ENCODE results near the gene SMAP1.
A peak's percentile ranks its signal among the peaks of the same experiment; 100 is the strongest.

Gene SMAP1

GRCh38 chr6:70667711-70668498 is at the start of gene SMAP1:
SMAP1 (plus strand) TSS chr6:70667883; CDS start chr6:70668024, 141 bp downstream.
- peak; percentile 96 for DNase-seq

- DNase-seq: no peak
These were observed 46.9 kb upstream of the SMAP1 start for GRCh38 chr6:70620746-70621145.

GRCh38 chr6:70622461-70622860 is 45.2 kb upstream of the SMAP1 start:
- DNase-seq: no peak

DNA sequence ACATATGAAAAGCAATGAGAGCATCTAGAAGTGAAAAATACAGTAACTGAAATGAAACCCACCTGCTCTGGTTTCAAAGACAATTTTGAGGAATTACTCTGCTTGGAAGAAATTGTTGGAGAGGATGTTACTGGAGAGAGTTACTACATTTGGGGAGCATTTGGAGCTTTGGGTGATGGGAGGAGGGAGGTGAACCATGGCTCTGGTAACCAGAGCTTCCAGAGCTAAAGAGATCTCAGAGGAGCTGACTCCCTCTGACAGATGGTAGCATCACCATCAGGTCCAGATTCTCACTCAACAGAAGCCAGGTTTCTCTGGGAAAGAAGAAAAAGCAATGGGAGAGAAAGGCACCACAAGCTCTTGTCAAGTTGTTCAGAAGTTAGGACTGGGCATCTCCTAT is 42.2 kb upstream of the SMAP1 start:
- no peak for DNase-seq

- DNase-seq: no peak
These were observed 40.0 kb upstream of the SMAP1 start for GRCh38 chr6:70627500-70628254.

- no peak for DNase-seq
These were observed 37.8 kb upstream of the SMAP1 start for GRCh38 chr6:70629929-70630328.

- no peak for DNase-seq
These were observed 33.8 kb upstream of the SMAP1 start for GRCh38 chr6:70633870-70634269.

GRCh38 chr6:70636596-70636995 is 31.1 kb upstream of the SMAP1 start:
- no peak for DNase-seq

GRCh38 chr6:70638468-70638867 is 29.2 kb upstream of the SMAP1 start:
- DNase-seq: no peak

DNA sequence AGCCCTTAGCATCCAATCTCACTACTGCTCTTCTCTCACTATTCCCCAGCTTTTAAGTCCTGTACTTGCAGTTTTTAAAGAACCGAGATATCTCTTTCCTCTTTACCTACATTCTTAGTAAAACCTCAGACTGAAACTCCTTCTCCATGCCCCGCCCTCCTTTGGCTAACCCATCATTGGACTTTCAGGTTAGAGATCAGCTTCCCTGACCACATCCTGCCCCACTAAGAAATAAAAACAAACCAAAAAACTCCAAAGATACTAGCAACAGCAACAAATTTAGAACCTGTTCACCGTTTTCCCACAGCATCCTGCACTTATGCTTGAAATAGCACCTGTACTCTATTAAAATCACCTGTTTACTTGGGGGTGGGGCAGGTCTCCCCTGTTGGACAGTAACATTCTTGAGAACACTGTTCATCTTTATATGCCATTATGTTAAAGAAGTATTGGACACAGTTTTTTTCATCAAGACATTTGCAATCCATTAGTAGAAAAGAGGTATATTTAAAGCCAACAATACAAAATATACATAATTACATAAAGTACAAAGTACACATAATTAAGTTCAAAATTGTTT is 16.3 kb upstream of the SMAP1 start:
- DNase-seq: no peak

DNA sequence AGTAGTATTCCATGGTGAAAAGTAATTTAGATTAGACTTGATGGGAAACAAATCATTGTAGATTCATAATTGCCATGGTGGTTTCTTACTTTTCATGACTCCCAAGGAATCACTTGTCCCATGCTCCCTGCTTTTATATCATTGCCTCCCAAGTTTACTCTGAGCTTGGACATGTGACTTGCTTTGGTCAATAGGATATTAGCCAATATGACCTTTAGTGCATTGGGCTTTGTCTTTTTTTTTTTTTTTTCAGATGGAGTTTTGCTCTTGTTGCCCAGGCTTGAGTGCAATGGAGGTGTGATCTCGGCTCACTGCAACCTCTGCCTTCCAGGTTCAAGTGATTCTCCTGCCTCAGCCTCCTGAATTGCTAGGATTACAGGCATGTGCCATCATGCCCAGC is 15.5 kb upstream of the SMAP1 start:
- DNase-seq: no peak

DNA sequence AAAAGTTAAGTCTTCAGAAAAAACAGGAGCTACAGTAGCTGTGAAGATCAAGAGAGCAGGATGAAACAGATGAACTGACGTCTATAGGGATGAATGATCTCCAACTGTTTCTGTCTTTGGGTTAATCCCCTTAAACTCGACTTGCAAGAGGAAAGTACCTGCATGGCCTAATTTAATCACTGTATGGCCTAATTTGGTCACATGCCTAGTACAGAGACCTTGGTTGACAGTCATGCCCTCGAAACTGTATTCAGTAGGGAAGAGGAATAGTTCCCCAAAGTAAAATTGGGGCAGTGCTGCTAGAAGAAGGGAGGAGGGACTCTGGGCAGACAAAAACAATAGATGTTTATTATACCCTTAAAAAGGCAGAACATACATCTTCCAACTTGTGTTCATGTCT is 10.0 kb upstream of the SMAP1 start:
- DNase-seq: no peak

DNA sequence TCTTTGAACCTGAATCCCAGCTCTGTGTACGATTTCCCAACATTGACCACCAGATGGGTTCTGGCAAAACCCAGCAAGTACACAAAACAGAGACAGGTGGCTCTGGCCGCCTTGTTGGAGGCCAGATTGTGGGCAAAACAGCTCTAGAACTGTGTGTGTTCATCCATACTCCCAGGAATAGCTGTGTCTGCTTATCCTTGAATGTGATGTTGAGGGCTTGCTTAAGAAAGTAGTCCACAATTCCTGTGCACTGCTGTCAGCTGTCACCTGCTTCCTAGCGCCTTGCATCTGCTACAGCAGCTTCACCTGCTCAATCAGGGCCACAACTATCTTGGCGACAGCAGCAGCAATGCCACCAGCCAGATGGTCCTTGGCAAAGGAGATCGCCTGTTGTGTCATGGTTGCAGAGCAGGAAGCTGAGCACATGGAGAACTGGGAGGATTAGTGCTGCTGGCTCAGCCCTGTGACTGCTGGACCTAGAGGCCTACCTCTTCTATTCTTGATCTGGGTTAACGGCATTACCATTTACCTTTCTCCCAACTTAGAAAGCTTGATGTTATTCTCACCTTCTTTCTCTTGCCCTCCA is 3.7 kb upstream of the SMAP1 start:
- DNase-seq: no peak

DNA sequence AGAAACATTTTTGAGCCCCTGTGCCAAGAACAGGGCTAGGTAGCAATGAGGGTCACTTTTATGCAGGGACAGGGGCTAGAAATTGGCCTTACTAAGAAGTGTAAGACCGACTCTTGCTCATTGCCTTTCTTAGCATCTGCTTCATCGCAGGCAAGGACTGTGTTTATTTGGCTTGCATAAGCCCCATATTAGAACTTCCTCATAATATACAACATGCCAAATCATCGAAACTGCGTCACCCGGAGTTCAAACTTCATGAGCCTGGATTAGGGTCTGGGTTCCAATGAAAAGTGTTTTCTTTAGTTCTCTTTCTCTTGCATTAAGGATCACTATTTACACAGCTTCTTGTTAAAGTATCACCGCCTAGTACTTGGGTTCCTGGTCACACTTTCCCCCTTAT is 977 bp upstream of the SMAP1 start:
- DNase-seq: peak; percentile 10

GRCh38 chr6:70667256-70667710 is 400 bp upstream of the SMAP1 start:
- DNase-seq: no peak

DNA sequence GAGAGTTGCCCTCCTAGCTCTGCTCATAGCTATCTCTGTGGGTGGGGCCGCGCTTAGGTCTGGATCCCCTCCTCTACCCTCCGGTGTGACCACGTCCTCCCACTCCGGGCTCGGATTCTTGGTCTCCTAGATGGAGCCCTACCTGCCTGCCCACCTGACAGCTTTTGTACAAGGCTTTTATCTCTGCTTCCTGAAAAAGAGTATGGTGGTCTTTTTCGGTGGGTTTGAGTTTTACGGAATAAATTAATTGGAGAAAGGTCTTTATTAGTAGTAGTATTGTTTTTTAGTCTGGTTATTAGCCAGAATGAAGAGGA is 773 bp downstream of the SMAP1 start:
- DNase-seq: no peak

DNA sequence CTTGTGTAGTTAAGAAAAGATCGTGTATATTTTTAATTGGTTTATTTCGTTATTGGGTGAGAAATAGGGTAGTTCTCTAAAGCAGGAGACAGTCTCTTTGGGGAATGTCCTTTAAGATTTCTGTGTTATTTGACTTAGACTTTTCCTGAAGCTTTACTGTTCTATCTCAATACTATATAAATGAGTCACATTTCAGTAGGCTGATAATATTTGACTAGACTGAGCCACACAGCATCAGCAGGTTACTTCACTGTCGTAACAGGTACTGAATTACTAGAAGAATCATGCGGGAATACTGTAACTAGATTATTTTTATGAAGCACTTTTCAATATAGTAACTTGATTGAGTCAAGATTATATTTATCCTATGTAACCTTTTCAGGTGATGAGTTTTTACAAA is 1.4 kb downstream of the SMAP1 start:
- DNase-seq: no peak

GRCh38 chr6:70672549-70672948 is 4.9 kb downstream of the SMAP1 start:
- no peak for DNase-seq

DNA sequence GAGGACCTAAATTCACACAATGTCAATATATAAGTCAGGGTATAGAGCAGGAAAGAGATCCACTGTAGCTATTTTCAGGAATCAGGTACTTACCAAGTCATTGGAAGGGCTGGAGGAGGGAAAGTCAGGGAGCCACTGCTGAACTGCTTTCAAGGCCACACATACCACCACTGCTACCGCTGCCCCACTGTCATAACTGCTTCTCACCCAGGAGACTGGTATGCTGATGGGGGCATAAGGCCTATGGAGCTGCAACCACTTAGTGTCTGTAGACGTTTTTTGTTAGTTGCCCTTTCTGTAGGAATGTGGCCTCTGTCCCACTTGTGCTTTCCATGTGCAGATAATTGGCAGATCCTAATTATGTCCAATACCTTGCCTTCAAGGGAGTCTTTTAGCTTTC is 5.4 kb downstream of the SMAP1 start:
- no peak for DNase-seq

DNA sequence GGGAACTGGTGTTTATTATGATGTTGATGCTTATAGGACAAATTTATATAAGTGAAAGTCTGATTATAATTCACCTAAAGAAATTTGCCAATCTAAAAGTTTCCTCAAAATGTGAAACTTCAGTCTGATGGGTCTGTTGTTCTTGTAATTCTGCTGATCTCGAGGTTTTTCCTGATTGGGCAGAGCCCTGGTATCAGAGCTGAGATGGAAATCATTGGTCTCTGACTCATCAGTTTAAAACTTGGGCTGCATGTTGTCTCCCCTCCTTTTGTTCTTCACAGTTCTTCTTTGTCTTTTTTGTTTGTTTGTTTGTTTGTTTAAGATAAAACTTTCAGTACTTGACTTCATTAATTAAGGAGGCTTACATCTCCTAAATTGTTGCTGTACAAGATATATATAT is 5.9 kb downstream of the SMAP1 start:
- DNase-seq: peak; percentile 47

DNA sequence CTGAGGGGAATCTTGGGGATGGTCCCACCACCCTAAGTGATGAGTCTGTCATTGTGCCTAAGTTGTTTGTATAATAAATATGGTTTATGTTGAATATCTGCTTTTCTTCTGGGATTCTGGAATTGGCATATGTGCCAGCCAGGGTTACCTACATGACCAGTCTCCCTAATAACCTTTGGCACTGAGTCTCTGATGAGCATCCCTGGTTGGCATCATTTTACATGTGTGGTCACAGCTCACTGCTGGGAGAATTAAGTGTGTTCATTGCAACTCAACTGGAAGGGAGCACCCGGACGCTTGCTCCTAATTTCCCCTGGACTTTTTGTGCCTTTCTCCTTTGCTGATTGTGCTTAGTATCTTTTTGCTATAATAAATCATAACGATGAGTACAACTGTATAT is 8.1 kb downstream of the SMAP1 start:
- no peak for DNase-seq

- DNase-seq: no peak
These were observed 9.1 kb downstream of the SMAP1 start for GRCh38 chr6:70676821-70677220.

GRCh38 chr6:70680396-70680795 is 12.7 kb downstream of the SMAP1 start:
- no peak for DNase-seq
